DND-41 (cell line): Measurements from ENCODE around the gene GTPBP2.

Experiments used
- CTCF ChIP-seq: IDR thresholded peaks from 2 replicates; pipeline ENCODE4 v1.5.1; 2012; ENCODE audit warnings: borderline replicate concordance, low read length, moderate library complexity, mild to moderate bottlenecking; ENCODE audit not compliant: poor library complexity, severe bottlenecking; ENCODE audit errors: extremely low read depth
- EZH2 ChIP-seq: IDR thresholded peaks from 3 replicates; pipeline ENCODE4 v1.6.1; 2012; ENCODE audit warnings: borderline replicate concordance, low read depth, mild to moderate bottlenecking, moderate library complexity, low read length, inconsistent platforms; ENCODE audit not compliant: severe bottlenecking

- TF ChIP-seq CTCF = peak; percentile 87
- no peak for TF ChIP-seq EZH2
These were observed 20.7 kb downstream of the GTPBP2 start for GRCh38 chr6:43608310-43608763.
